Skeletal muscle tissue (tissue), 4 donors: ENCODE data around the gene SGCG. TPM values are rescaled to one million over a fixed set of nuclear protein-coding genes. Genes with fewer than 3 reads are reported as not detected.
"Not testable (repeated sequence)": the region's sequence is repeated elsewhere in the genome, so short reads cannot be mapped to it uniquely, and the experiment has no call there.

Experiments used
- H3K27ac ChIP-seq: one replicate; pipeline ENCODE4 v1.7.0; 2013; ENCODE audit warnings: mild to moderate bottlenecking, low read depth, low read length, inconsistent platforms
- H3K27me3 ChIP-seq, 3 donors: one replicate each; pipeline ENCODE4 v1.7.0; 2013; ENCODE audit warnings: low read length in 3 of 3; ENCODE audit not compliant: control insufficient read depth in 3 of 3, insufficient read depth in 3 of 3
- H3K36me3 ChIP-seq, 3 donors: one replicate each; pipeline ENCODE4 v1.7.0; 2013; ENCODE audit warnings: low read length in 3 of 3; ENCODE audit not compliant: control insufficient read depth in 3 of 3, insufficient read depth in 3 of 3
- H3K4me1 ChIP-seq, 3 donors: one replicate each; pipeline ENCODE4 v1.7.0; 2013; ENCODE audit warnings: low read length in 3 of 3, mild to moderate bottlenecking in 3 of 3; ENCODE audit not compliant: control insufficient read depth in 3 of 3, insufficient read depth in 3 of 3
- H3K4me3 ChIP-seq, 3 donors: one replicate each; pipeline ENCODE4 v1.7.0; 2013; ENCODE audit warnings: low read length in 3 of 3
- H3K9ac ChIP-seq, 3 donors: one replicate each; pipeline ENCODE4 v1.7.0; 2013; ENCODE audit warnings: low read length in 3 of 3, mild to moderate bottlenecking in 3 of 3, moderate library complexity in 2 of 3, low read depth in 1 of 3
- H3K9me3 ChIP-seq, 3 donors: one replicate each; pipeline ENCODE4 v1.7.0; 2013; ENCODE audit warnings: low read length in 3 of 3; ENCODE audit not compliant: control insufficient read depth in 3 of 3
- total RNA-seq: library from RNA; depleted of rRNA; stranded (reverse); fragments of >200 nt; gene quantifications from one replicate; pipeline ENCODE4 v1.2.3, GENCODE V29; 2014
- donor health status: Osteomylitis.

SGCG gene
- total RNA-seq, 1 donor from 2014 or later: 60.0 TPM

DNA sequence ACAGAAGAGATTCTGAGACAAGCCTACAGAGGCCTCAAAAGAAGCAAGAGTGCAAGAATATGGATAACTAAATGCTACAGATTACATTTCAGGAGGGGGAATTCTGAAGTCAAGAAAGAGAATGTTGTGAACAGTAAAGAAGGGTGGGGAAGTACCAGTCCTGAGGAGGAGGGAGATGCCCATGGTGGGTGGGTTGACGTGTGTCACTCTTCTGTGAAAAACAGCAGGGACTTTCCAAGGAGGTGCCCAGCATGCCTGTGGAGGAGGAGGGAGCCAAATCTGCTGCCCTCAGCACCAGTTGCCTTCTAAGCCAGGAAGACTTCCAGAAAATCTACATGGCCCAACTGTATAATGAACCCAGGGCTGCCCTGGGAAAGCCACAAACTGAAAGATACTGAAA, 87.7 kb downstream of the SGCG start:
- Histone ChIP-seq H3K36me3 (peaks cover 0 to 1% (median 0%) of the 10 kb centered on the region in 3 donors), H3K4me1 (no peaks in the 10 kb centered on the region), H3K27ac (no peak overlapping the region), H3K4me3 (no peak overlapping the region), H3K9me3 (no peaks in the 10 kb centered on the region), H3K9ac (no peak overlapping the region), H3K27me3 (no peaks in the 10 kb centered on the region)

DNA sequence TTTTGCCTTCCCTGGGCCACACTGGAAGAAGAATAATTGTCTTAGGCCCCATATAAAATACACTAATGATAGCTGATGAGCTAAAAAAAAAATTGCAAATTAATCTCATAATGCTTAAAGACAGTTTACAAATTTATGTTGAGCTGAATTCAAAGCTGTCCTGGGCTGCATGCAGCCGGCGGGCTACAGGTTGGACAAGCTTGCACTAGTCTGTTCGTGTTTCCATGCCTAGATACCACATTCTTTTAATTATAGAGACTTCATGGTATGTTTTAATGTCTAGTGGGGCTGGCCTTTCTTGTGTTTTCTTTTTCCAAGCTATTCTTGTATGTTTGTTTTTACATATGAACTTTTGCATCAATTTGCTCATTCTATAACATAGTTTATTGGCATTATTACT, 90.6 kb downstream of the SGCG start:
- Histone ChIP-seq H3K9me3 (no peaks in the 10 kb centered on the region), H3K27ac (no peak overlapping the region), H3K27me3 (no peaks in the 10 kb centered on the region), H3K9ac (no peak overlapping the region), H3K36me3 (no peaks in the 10 kb centered on the region), H3K4me1 (no peaks in the 10 kb centered on the region), H3K4me3 (no peak overlapping the region)

DNA sequence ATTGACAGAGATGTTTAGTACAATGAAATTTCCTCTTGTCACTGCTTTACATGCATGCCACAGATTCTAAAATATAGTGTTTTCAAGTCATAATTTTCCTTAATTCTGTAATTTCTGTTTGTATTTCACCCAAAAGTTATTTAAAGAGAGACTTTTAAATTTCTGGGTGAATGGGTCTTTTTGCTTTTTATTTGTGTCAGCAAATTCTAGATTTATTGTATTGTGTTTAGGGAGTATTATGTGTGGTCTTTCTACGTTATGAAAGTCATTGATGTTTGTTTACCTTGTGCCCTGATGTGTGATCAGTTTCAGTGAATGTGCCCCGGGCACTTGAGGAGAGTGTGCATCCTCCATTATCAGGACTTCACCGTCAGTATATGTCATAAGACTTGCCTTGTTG, 92.7 kb downstream of the SGCG start:
- no peaks in the 10 kb centered on the region for H3K36me3 ChIP-seq
- H3K4me1 ChIP-seq: no peaks in the 10 kb centered on the region
- H3K9me3 ChIP-seq: no peaks in the 10 kb centered on the region
- no peak overlapping the region for H3K4me3 ChIP-seq
- H3K9ac ChIP-seq: no peak overlapping the region
- no peak overlapping the region for H3K27ac ChIP-seq
- H3K27me3 ChIP-seq: no peaks in the 10 kb centered on the region

DNA sequence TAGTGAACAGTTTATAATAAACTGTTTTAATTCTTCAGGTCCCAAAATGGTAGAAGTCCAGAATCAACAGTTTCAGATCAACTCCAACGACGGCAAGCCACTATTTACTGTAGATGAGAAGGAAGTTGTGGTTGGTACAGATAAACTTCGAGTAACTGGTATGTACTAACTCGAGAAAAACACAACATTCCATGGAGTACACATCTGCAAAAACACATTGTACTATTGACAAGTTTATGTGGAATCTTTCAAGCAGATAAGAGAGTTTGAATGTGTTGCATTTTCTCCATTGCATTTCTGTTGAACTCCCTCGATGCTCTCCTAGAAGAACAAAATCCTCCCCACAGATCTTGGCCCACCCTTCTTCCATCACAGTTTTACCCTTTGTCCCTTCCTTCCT, 98.5 kb downstream of the SGCG start:
- H3K4me3 ChIP-seq: no peak overlapping the region
- no peak overlapping the region for H3K27ac ChIP-seq
- no peaks in the 10 kb centered on the region for H3K27me3 ChIP-seq
- peaks cover 6 to 22% (median 11%) of the 10 kb centered on the region in 3 donors for H3K36me3 ChIP-seq
- H3K9me3 ChIP-seq: no peaks in the 10 kb centered on the region
- H3K9ac ChIP-seq: no peak overlapping the region
- no peaks in the 10 kb centered on the region for H3K4me1 ChIP-seq

DNA sequence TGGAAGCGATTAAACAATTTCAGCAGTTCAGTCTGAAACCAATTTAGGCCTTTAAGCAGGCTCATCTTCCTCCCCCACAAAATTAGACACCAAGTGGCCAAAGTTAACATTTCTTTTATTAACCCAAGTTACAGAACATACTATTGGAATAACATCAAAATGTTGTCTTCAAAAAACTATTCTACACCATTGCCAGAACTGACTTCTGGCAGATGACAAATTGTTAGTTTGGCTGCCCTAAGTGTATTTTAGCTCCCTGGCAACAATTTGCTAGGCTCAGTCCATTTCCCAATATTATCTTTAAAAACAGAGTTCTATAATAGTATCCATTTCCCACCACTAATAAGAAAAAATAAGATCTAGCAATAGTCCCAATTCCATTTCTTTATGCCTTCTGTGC, 107.8 kb downstream of the SGCG start:
- no peak overlapping the region for H3K4me3 ChIP-seq
- peaks cover 0 to 6% (median 3%) of the 10 kb centered on the region in 3 donors for H3K4me1 ChIP-seq
- no peaks in the 10 kb centered on the region for H3K27me3 ChIP-seq
- no peaks in the 10 kb centered on the region for H3K9me3 ChIP-seq
- H3K27ac ChIP-seq: no peak overlapping the region
- peaks cover 0 to 8% (median 0%) of the 10 kb centered on the region in 3 donors for H3K36me3 ChIP-seq
- H3K9ac ChIP-seq: no peak overlapping the region

DNA sequence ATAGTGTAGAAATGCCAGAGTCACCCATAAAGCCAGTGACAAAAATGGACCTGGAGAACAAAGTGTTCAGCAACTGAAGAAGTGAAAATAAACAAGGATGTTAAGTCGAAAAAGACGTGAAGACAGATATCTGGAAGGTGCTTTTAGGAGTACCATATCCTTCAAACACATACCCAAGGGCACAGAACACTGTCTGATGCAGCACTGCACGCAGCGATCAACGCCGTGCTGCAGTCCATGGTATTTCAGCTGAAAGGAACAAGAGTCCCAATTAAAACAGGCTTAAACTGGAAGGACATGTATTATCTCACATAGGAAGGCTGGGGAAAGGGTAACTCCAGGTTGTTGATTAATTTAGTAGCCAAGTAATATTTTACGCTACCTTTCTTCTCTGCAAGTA, 108.2 kb downstream of the SGCG start:
- Histone ChIP-seq H3K36me3 (peaks cover 0 to 8% (median 0%) of the 10 kb centered on the region in 3 donors), H3K9me3 (no peaks in the 10 kb centered on the region), H3K27ac (no peak overlapping the region), H3K4me3 (no peak overlapping the region), H3K27me3 (no peaks in the 10 kb centered on the region), H3K4me1 (peaks cover 0 to 6% (median 3%) of the 10 kb centered on the region in 3 donors), H3K9ac (no peak overlapping the region)

DNA sequence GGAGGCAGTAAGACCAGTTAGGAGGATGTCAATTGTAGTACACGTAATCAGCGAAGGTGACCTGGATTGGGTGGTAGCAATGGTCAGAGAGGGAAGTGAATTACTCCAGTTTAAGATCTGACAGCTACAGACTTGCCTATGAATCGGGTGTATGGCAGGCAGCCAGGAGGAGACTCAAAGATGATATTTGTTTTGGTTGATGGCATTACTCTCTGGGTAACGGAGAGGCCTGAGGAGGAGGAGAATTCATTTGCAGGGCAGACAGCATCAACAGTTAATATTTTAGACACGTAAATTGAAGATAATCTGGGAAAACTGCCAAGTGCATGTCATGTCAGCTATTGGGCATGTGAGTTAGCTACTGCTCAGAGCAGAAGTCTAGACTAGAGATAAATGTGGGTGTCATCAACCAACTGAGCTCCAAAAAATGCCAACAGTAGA, 109.2 kb downstream of the SGCG start:
- H3K4me3 ChIP-seq: no peak overlapping the region
- peaks cover 0 to 6% (median 3%) of the 10 kb centered on the region in 3 donors for H3K4me1 ChIP-seq
- H3K9me3 ChIP-seq: no peaks in the 10 kb centered on the region
- no peak overlapping the region for H3K27ac ChIP-seq
- H3K36me3 ChIP-seq: peaks cover 0 to 6% (median 0%) of the 10 kb centered on the region in 3 donors
- H3K9ac ChIP-seq: no peak overlapping the region
- no peaks in the 10 kb centered on the region for H3K27me3 ChIP-seq

DNA sequence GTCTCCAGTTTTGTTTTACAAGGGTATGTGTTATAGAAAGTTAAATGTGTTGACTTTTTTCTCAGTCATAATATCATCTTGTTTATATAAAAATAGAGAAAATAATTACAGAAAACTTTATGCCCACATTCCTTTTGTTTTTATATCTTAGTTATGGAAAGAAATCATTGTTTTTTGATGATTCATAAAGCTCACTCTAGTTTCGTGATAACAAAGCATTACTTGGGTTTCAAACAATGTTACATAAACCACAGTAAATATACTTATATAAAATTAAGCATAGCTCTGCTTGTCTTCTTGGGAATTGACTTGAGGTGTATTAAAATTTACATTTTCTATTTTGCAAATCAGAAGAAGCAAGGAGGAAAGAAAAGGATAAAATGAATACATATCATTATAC, 111.8 kb downstream of the SGCG start:
- H3K9me3 ChIP-seq: no peaks in the 10 kb centered on the region
- H3K9ac ChIP-seq: no peak overlapping the region

DNA sequence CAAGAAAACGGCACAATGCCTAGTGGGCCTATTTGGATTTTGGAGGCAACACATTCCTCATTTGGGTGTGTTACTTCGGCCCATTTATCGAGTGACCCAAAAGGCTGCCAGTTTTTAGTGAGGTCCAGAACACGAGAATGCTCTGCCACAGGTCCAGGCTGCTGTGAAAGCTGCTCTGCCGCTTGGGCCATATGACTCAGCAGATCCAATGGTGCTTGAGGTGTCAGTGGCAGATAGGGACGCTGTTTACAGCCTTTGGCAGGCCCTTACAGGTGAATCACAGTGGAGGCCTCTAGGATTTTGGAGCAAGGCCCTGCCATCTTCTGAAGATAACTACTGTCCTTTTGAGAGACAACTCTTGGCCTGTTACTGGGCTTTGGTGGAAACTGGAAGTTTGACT, 134.1 kb downstream of the SGCG start:
- H3K27ac ChIP-seq, H3K4me3 ChIP-seq, H3K27me3 ChIP-seq: not testable (repeated sequence)

More for the DNA sequence above, 111.8 kb downstream of the SGCG start:
- H3K27ac ChIP-seq: no peak overlapping the region
- H3K4me3 ChIP-seq: no peak overlapping the region
- no peaks in the 10 kb centered on the region for H3K27me3 ChIP-seq
- peaks cover 4 to 10% (median 8%) of the 10 kb centered on the region in 3 donors for H3K36me3 ChIP-seq
- H3K4me1 ChIP-seq: peaks cover 0 to 6% (median 3%) of the 10 kb centered on the region in 3 donors

DNA sequence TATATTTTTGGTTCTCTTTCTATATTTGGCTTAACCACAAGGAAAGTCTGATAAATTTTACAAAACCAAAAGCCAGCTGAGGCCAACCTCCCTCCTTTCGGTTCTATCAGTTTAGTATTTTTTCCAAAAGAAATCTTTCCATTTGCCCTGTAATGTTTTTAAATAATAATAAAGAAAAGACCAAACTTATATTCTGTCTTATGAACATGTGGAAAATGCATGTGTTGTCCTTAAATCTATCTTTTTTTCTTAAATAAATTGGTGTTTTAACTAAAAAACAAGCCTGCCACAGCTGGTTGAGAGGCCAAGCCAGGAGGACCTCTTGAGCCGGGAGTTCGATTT, 139.1 kb downstream of the SGCG start:
- Histone ChIP-seq H3K9ac (peak overlapping the region in 1 of 3 donors; percentile 50), H3K9me3 (no peaks in the 10 kb centered on the region), H3K4me3 (no peak overlapping the region), H3K27ac (no peak overlapping the region), H3K36me3 (no peaks in the 10 kb centered on the region), H3K27me3 (no peaks in the 10 kb centered on the region), H3K4me1 (peaks cover 24 to 32% (median 31%) of the 10 kb centered on the region in 3 donors)

More for the DNA sequence above, 134.1 kb downstream of the SGCG start:
- H3K9ac ChIP-seq, H3K9me3 ChIP-seq, H3K4me1 ChIP-seq, H3K36me3 ChIP-seq: not testable (repeated sequence)
